Calu3 (cell line): ENCODE data around the gene ASF1B. TPM values are rescaled to one million over a fixed set of nuclear protein-coding genes. Genes with fewer than 3 reads are reported as not detected.

ENCODE experiments used
- BruUV-seq: library from RNA; stranded (reverse); fragments of 400-500 nt; replicated peaks from 2 replicates; lab custom pipeline; 2021; lab: Mats Ljungman, UMichigan
- CTCF ChIA-PET: fragments of 300-600 bp; sonication (Branson Sonifier 250); formaldehyde crosslinking; loops from one replicate; lab custom pipeline; 2022; ENCODE audit warnings: antibody characterized with exemption; lab: Charles Lee
- DNase-seq: peaks from one replicate; pipeline ENCODE4 v3.0.0; 2022
- H3K27ac Mint-ChIP-seq: one replicate; pipeline ENCODE4 v1.8.0; 2022; ENCODE audit warnings: mixed read lengths; ENCODE audit not compliant: unreplicated experiment
- H3K27me3 Mint-ChIP-seq: one replicate; pipeline ENCODE4 v1.8.0; 2022; ENCODE audit warnings: mixed read lengths; ENCODE audit not compliant: unreplicated experiment
- H3K36me3 Mint-ChIP-seq: one replicate; pipeline ENCODE4 v1.8.0; 2022; ENCODE audit warnings: mild to moderate bottlenecking, moderate library complexity, mixed read lengths; ENCODE audit not compliant: insufficient read depth, unreplicated experiment
- H3K4me1 Mint-ChIP-seq: one replicate; pipeline ENCODE4 v1.8.0; 2022; ENCODE audit warnings: mild to moderate bottlenecking, low read depth, mixed read lengths; ENCODE audit not compliant: unreplicated experiment
- H3K4me3 Mint-ChIP-seq: one replicate; pipeline ENCODE4 v1.8.0; 2022; ENCODE audit warnings: mild to moderate bottlenecking, low read depth, moderate library complexity, mixed read lengths; ENCODE audit not compliant: unreplicated experiment
- H3K9me3 Mint-ChIP-seq: one replicate; pipeline ENCODE4 v1.8.0; 2022; ENCODE audit warnings: low read depth, mixed read lengths; ENCODE audit not compliant: unreplicated experiment
- CTCF ChIP-seq: fragments of 200-600 bp; IDR thresholded peaks from one replicate; pipeline ENCODE4 v1.8.0; 2022; ENCODE audit warnings: antibody characterized with exemption; ENCODE audit not compliant: unreplicated experiment
- intact Hi-C: fragments of 100-400 bp; cut with micrococcal nuclease; formaldehyde crosslinking; loops from one replicate; pipeline ENCODE4 v1.10.0; 2022; ENCODE audit not compliant: unreplicated experiment
- total RNA-seq: library from RNA; stranded (reverse); gene quantifications from 2 replicates; pipeline ENCODE4 v1.2.3, GENCODE V29; 2022

Gene ASF1B
- total RNA-seq, 1 experiment from 2014 or later: 42.6 TPM

DNA sequence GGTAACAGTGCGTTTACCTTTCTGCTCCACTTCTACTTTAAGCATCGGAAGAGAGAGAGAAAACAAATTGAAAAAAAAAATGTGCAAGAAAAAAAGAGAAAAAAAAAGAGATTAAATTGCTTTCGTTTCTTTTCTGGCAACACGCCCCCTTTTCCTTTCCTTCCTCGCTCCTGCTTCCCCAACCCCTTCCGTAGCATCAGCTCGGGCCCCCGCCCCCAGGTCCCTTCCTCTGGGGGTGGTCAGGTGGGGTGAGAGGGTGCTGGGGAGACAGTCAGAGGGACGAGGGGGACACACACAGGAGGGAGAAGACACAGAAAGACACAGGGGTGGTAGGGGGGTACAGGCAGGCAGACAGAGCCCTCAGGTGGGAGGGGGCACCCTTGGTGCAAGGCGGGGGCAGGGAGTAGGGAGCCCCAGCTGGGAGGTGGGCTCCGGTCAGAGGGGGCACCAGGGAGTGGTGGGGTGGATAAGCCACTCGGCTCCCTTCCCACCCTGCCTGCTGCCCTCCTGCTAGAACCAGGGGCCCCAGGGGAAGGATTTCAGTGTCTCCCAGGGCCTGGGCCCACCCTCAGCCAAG is 30.7 kb upstream of the ASF1B start:
- Mint-ChIP-seq H3K4me1 (no peaks in the 10 kb centered on the region), H3K9me3 (no peaks in the 10 kb centered on the region), H3K36me3 (peaks cover 6% of the 10 kb centered on the region), H3K27me3 (no peaks in the 10 kb centered on the region), H3K4me3 (no peak overlapping the region), H3K27ac (no peak overlapping the region)
- intact Hi-C loops: no loop called here
- CTCF ChIA-PET: no interaction called here
- DNase-seq: no peak
- TF ChIP-seq CTCF: no peak
- no TSS peak for BruUV-seq

DNA sequence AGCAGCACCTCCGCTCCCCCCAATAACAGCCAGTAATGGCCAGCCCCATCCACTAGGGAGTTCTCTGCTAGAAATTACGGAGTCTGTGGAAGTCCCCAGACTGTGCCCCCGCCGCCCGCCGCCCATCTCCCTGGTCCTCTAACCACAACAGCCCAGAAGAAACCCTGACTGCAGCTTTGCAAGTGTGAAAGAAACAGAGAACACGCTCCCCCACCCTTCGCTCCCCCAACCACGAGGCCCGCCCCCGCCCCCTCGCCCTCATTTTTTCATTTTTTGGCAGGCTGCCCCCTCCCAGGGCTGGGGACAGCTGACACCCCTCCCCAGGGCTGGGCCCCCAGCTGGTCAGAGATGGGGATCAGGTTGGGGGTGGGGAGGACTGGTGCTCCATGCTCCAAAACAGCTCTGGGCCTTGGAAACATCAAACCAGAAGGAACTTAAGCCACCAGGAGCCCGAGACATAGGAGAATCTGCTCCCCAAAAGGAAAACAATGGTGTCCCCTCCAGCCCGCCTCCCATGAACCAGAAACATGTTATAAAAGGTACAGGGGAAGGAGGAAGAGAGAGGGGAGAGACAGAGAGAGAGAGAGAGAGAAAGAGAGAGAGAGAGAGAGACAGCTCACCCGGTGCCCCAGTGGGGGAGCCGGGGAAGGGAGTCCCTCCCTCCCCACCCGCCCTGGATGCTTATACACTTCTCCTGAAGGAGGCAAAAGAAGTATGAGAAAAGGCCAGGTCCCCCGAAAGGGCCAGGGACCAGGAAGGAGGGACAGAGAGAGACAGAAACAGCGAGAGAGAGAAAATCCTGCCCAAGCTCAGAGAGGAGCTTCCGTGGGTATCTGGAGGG is 29.8 kb upstream of the ASF1B start:
- no peak overlapping the region for H3K27ac Mint-ChIP-seq
- no peaks in the 10 kb centered on the region for H3K4me1 Mint-ChIP-seq
- intact Hi-C loops: no loop called here
- no TSS peak for BruUV-seq
- H3K27me3 Mint-ChIP-seq: no peaks in the 10 kb centered on the region
- CTCF ChIA-PET: no interaction called here
- no peaks in the 10 kb centered on the region for H3K9me3 Mint-ChIP-seq
- DNase-seq: no peak
- H3K36me3 Mint-ChIP-seq: peaks cover 6% of the 10 kb centered on the region
- TF ChIP-seq CTCF: no peak
- no peak overlapping the region for H3K4me3 Mint-ChIP-seq

GRCh38 chr19:14164724-14165493 is 28.5 kb upstream of the ASF1B start:
- no peak for DNase-seq
- Mint-ChIP-seq H3K4me3 (no peak overlapping the region), H3K4me1 (no peaks in the 10 kb centered on the region), H3K27ac (no peak overlapping the region), H3K9me3 (no peaks in the 10 kb centered on the region), H3K27me3 (no peaks in the 10 kb centered on the region), H3K36me3 (peaks cover 6% of the 10 kb centered on the region)
- no peak for TF ChIP-seq CTCF
- no TSS peak for BruUV-seq
- intact Hi-C loops: no loop called here
- CTCF ChIA-PET: no interaction called here

DNA sequence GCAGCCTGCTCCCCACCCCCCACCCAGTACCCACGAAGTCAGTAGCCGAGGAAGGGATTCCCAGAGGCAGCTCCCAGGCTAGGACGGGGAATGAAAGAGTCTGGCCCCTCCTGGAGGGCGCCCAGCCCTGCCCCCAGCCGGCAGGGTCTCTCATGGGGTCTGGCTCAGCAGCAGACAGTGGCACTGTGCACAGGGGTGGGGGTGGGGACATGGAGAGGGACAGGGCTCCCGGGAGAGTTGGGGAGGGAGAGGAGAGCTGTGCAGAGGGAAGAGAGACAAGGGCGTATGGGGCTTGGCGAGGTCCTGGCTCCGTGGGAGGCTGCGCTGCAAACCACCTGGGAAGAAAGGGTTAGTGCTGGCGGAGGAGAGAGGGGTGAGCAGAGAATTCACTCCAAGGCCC is 27.7 kb upstream of the ASF1B start:
- H3K27ac Mint-ChIP-seq: no peak overlapping the region
- no peak for DNase-seq
- intact Hi-C loops: no loop called here
- CTCF ChIA-PET: interaction anchor here (0.7 kb wide), 1 partner anchor 47 kb away, joined by 3 read pairs; no protein-coding TSS in a partner anchor
- H3K4me3 Mint-ChIP-seq: no peak overlapping the region
- no peaks in the 10 kb centered on the region for H3K9me3 Mint-ChIP-seq
- no peaks in the 10 kb centered on the region for H3K27me3 Mint-ChIP-seq
- no peaks in the 10 kb centered on the region for H3K4me1 Mint-ChIP-seq
- no TSS peak for BruUV-seq
- H3K36me3 Mint-ChIP-seq: peaks cover 6% of the 10 kb centered on the region
- TF ChIP-seq CTCF: no peak
